H1 (cell line): ENCODE data around the gene CEP68. TPM values are rescaled to one million over a fixed set of nuclear protein-coding genes. Genes with fewer than 3 reads are reported as not detected.

Experiments
- CHD7 ChIP-seq: fragments of 300-600 bp; sonication (generic); IDR thresholded peaks from 2 replicates; pipeline ENCODE4 v1.7.1; 2012; ENCODE audit warnings: low read length, moderate library complexity, mild to moderate bottlenecking, inconsistent platforms; ENCODE audit not compliant: insufficient replicate concordance
- RXRA ChIP-seq: IDR thresholded peaks from 2 replicates; pipeline ENCODE4 v1.6.1; 2011; ENCODE audit warnings: low read depth, mild to moderate bottlenecking, low read length, moderate library complexity; ENCODE audit not compliant: insufficient read depth
- polyA plus RNA-seq, 7 experiments: library from polyadenylated mRNA; depleted of rRNA in 3 of 7; stranded (reverse) in 5 of 7; unstranded in 2 of 7; fragments of >200 nt in 5 of 7; fragments of 200-250 nt in 2 of 7; gene quantifications; 1 replicate in 5 of 7; 2 replicates in 1 of 7; 4 replicates in 1 of 7; pipeline versions ENCODE4 v1.2.1 to v1.2.3, GENCODE V29; 2011 to 2013; ENCODE audit warnings: missing spikeins in 2 of 7, mixed read lengths in 2 of 7
- total RNA-seq: library from RNA; stranded (reverse); fragmentation: NEBNext Ultra II Directional; extraction: Animal tissue kit (Norgen Biotek cat#: 25700); gene quantifications from 2 replicates; pipeline ENCODE4 v1.2.1, GENCODE V29; 2021

Gene CEP68
- total and polyA plus RNA-seq, 2 of the 8 experiments (the other 6 are each of a cell fraction or from before 2014, with no cell fraction given): 23.2 to 24.7 TPM

- no peak for TF ChIP-seq CHD7
- no peak for TF ChIP-seq RXRA
- TF ChIP-seq, all 59 proteins: peak for 0
Observed at GRCh38 chr2:65093211-65093610, 37.0 kb downstream of the CEP68 start (continued).
